HepG2 (cell line): ENCODE results near the gene SAPCD2. TPM values are rescaled to one million over a fixed set of nuclear protein-coding genes. Genes with fewer than 3 reads are reported as not detected.

ENCODE experiments used
- ATAC-seq: fragments of 200-7000 bp; cut with Tn5 transposase; 3 replicates; pipeline ENCODE4 v1.9.1; 2020; ENCODE audit warnings: mild to moderate bottlenecking, moderate library complexity
- BruUV-seq: library from RNA; stranded (reverse); fragments of 400-500 nt; replicated peaks from 2 replicates; lab custom pipeline; 2021; lab: Mats Ljungman, UMichigan
- CTCF ChIA-PET: fragments of 300-600 bp; formaldehyde crosslinking; extraction: SDS; loops from one replicate; lab custom pipeline; 2021; ENCODE audit warnings: low total read pairs, inconsistent platforms, low intra/inter-chr PET ratio; lab: Yijun Ruan, JAX
- POLR2A ChIA-PET: fragments of 350-600 bp; sonication (Branson Sonifier 250); formaldehyde crosslinking; loops from one replicate; lab custom pipeline; 2020; ENCODE audit warnings: antibody characterized with exemption, inconsistent platforms; lab: Yijun Ruan, JAX
- DNase-seq: peaks from one replicate; pipeline ENCODE4 v3.0.0-alpha.2; 2015; ENCODE audit warnings: low spot score
- FAIRE-seq: peaks from 3 replicates; lab custom pipeline; 2011; peaks lifted over from hg19 to GRCh38; lab: Jason Lieb, UNC
- H2AFZ ChIP-seq: one replicate; pipeline ENCODE4 v1.6.1; 2011; ENCODE audit warnings: low read length, inconsistent platforms
- H3K27ac ChIP-seq: fragments of 300-600 bp; 3 replicates; pipeline ENCODE4 v1.8.0; 2011; ENCODE audit warnings: mixed run types, mild to moderate bottlenecking, mixed read lengths, low read length, inconsistent platforms; ENCODE audit not compliant: insufficient read depth; ENCODE audit errors: extremely low read length
- H3K27me3 ChIP-seq, 2 experiments: fragments of 200-600 bp in 1 of 2; 2 replicates in 1 of 2; 3 replicates in 1 of 2; pipeline versions ENCODE4 v1.6.0 to v1.8.0; 2011; ENCODE audit warnings: low read length in 2 of 2, mild to moderate bottlenecking in 2 of 2, moderate library complexity in 2 of 2, inconsistent platforms in 1 of 2; ENCODE audit not compliant: insufficient read depth in 2 of 2, control insufficient read depth in 1 of 2
- H3K36me3 ChIP-seq, 2 experiments: fragments of 200-600 bp in 1 of 2; replicated peaks in 1 of 2; 2 replicates in 1 of 2; 3 replicates in 1 of 2; pipeline versions ENCODE4 v1.5.1 to v1.8.0; 2011; ENCODE audit warnings: low read length in 2 of 2, inconsistent platforms in 1 of 2; ENCODE audit not compliant: insufficient read depth in 2 of 2, control insufficient read depth in 1 of 2
- H3K4me1 ChIP-seq: 2 replicates; pipeline ENCODE4 v1.5.1; 2012; ENCODE audit warnings: low read length, inconsistent platforms; ENCODE audit not compliant: insufficient read depth
- H3K4me2 ChIP-seq: 2 replicates; pipeline ENCODE4 v1.6.0; 2011; ENCODE audit warnings: low read depth, low read length, inconsistent platforms
- H3K4me3 ChIP-seq, 3 experiments: fragments of 200-600 bp in 1 of 3; sonication (generic), shearing (Covaris generic) in 1 of 3; replicated peaks in 1 of 3; 2 replicates each; pipeline ENCODE4 v1.5.1; 2011 to 2016; ENCODE audit warnings: low read length in 3 of 3, inconsistent platforms in 2 of 3, low read depth in 2 of 3, mild to moderate bottlenecking in 2 of 3, control low read depth in 1 of 3, mixed read lengths in 1 of 3; ENCODE audit not compliant: insufficient read depth in 1 of 3
- H3K79me2 ChIP-seq: one replicate; pipeline ENCODE4 v1.6.1; 2011; ENCODE audit warnings: low read length, inconsistent platforms; ENCODE audit not compliant: insufficient read depth
- H3K9ac ChIP-seq: 2 replicates; pipeline ENCODE4 v1.6.0; 2011; ENCODE audit warnings: mild to moderate bottlenecking, low read depth, low read length, inconsistent platforms; ENCODE audit not compliant: insufficient read depth
- H3K9me3 ChIP-seq: 2 replicates; pipeline ENCODE4 v1.5.1; 2012; ENCODE audit warnings: mild to moderate bottlenecking, low read length
- H4K20me1 ChIP-seq: 2 replicates; pipeline ENCODE4 v1.6.0; 2011; ENCODE audit warnings: inconsistent platforms, mild to moderate bottlenecking, low read length, moderate library complexity; ENCODE audit not compliant: insufficient read depth
- CEBPG ChIP-seq: IDR thresholded peaks from 2 replicates; pipeline ENCODE4 v1.6.1; 2016
- FOXJ3 ChIP-seq: sonication (generic); formaldehyde crosslinking; IDR thresholded peaks from 2 replicates; pipeline ENCODE4 v1.4.0; 2020; ENCODE audit warnings: missing genetic modification reagents, mild to moderate bottlenecking, borderline replicate concordance
- GTF3A ChIP-seq: sonication (generic); formaldehyde crosslinking; conservative IDR thresholded peaks from 2 replicates; pipeline ENCODE4 v1.4.0; 2020; ENCODE audit warnings: mild to moderate bottlenecking, missing genetic modification reagents
- IRF1 ChIP-seq: sonication (generic); formaldehyde crosslinking; IDR thresholded peaks from 2 replicates; pipeline ENCODE4 v1.4.0; 2020; ENCODE audit warnings: low read depth, mild to moderate bottlenecking, missing genetic modification reagents
- MTERF4 ChIP-seq: sonication (generic); formaldehyde crosslinking; IDR thresholded peaks from 2 replicates; pipeline ENCODE4 v1.8.0; 2023; ENCODE audit warnings: mild to moderate bottlenecking, missing genetic modification reagents
- MTF2 ChIP-seq: sonication (generic); formaldehyde crosslinking; IDR thresholded peaks from 2 replicates; pipeline ENCODE4 v1.5.0; 2020; ENCODE audit warnings: missing genetic modification reagents, borderline replicate concordance
- MYC ChIP-seq: sonication (generic); formaldehyde crosslinking; IDR thresholded peaks from 2 replicates; pipeline ENCODE4 v1.9.0; 2021; ENCODE audit warnings: missing genetic modification reagents, borderline replicate concordance
- RBFOX2 ChIP-seq: fragments of 200-400 bp; formaldehyde crosslinking; IDR thresholded peaks from 2 replicates; pipeline ENCODE4 v1.6.1; 2017; ENCODE audit warnings: low read depth, mild to moderate bottlenecking, low read length
- REL ChIP-seq: sonication (generic); formaldehyde crosslinking; conservative IDR thresholded peaks from 2 replicates; pipeline ENCODE4 v1.8.0; 2022; ENCODE audit warnings: mild to moderate bottlenecking, missing genetic modification reagents, moderate library complexity
- SRSF4 ChIP-seq: fragments of 200-400 bp; formaldehyde crosslinking; IDR thresholded peaks from one replicate; pipeline ENCODE4 v1.6.1; 2018; ENCODE audit warnings: mild to moderate bottlenecking, low read depth, low read length, moderate library complexity; ENCODE audit not compliant: poor library complexity, severe bottlenecking
- SRSF9 ChIP-seq: fragments of 200-400 bp; formaldehyde crosslinking; IDR thresholded peaks from 2 replicates; pipeline ENCODE4 v1.6.1; 2018; ENCODE audit warnings: borderline replicate concordance, mild to moderate bottlenecking, low read depth, low read length; ENCODE audit not compliant: insufficient read depth, poor library complexity, severe bottlenecking
- TCF7L2 ChIP-seq: IDR thresholded peaks from 2 replicates; pipeline ENCODE4 v1.6.1; 2011; ENCODE audit warnings: mild to moderate bottlenecking, low read depth, low read length, moderate library complexity
- ZBTB37 ChIP-seq: sonication (generic); formaldehyde crosslinking; IDR thresholded peaks from 2 replicates; pipeline ENCODE4 v1.4.0; 2020; ENCODE audit warnings: mild to moderate bottlenecking, missing genetic modification reagents
- ZFP36 ChIP-seq: fragments of 150-350 bp; IDR thresholded peaks from 2 replicates; pipeline ENCODE4 v1.6.1; 2018; ENCODE audit warnings: borderline replicate concordance, low read length, low read depth; ENCODE audit not compliant: partially characterized antibody
- ZFYVE20 ChIP-seq: sonication (generic); formaldehyde crosslinking; IDR thresholded peaks from 2 replicates; pipeline ENCODE4 v1.8.0; 2023; ENCODE audit warnings: low read depth, mild to moderate bottlenecking, moderate library complexity, missing genetic modification reagents, borderline replicate concordance
- ZKSCAN1 ChIP-seq: fragments of 150-350 bp; IDR thresholded peaks from 2 replicates; pipeline ENCODE4 v1.6.1; 2014; ENCODE audit warnings: low read length
- ZNF460 ChIP-seq: sonication (generic); formaldehyde crosslinking; IDR thresholded peaks from 2 replicates; pipeline ENCODE4 v1.5.1; 2020; ENCODE audit warnings: missing genetic modification reagents, mild to moderate bottlenecking, borderline replicate concordance
- ZNF546 ChIP-seq: sonication (generic); formaldehyde crosslinking; conservative IDR thresholded peaks from 2 replicates; pipeline ENCODE4 v1.8.1; 2023; ENCODE audit warnings: mild to moderate bottlenecking, missing genetic modification reagents
- ZNF703 ChIP-seq: sonication (generic); formaldehyde crosslinking; IDR thresholded peaks from 2 replicates; pipeline ENCODE4 v1.5.1; 2020; ENCODE audit warnings: missing genetic modification reagents, mild to moderate bottlenecking, moderate library complexity, borderline replicate concordance
- ZNF749 ChIP-seq: sonication (generic); formaldehyde crosslinking; IDR thresholded peaks from 2 replicates; pipeline ENCODE4 v1.8.0; 2022; ENCODE audit warnings: mild to moderate bottlenecking, missing genetic modification reagents, moderate library complexity, borderline replicate concordance
- ZNF776 ChIP-seq: sonication (generic); formaldehyde crosslinking; IDR thresholded peaks from 2 replicates; pipeline ENCODE4 v1.4.0; 2020; ENCODE audit warnings: mild to moderate bottlenecking, missing genetic modification reagents
- WGBS: methylation state at CpG from one replicate; pipeline ENCODE4 v1.1.6; 2017; ENCODE audit warnings: low lambda C conversion rate; 5-methylcytosine and 5-hydroxymethylcytosine counted together
- in situ Hi-C: cut with HindIII; loops from 2 replicates; pipeline ENCODE4 v1.10.0; 2017; ENCODE audit warnings: low pct_unique_long_range_greater_than_20kb; ENCODE audit not compliant: extremely low pct_ligation_motif_present
- intact Hi-C: fragments of 100-400 bp; cut with micrococcal nuclease; formaldehyde crosslinking; loops from one replicate; pipeline ENCODE4 v1.10.0; 2022; ENCODE audit not compliant: unreplicated experiment
- polyA plus RNA-seq, 8 experiments: library from polyadenylated mRNA; depleted of rRNA in 3 of 8; stranded (reverse) in 7 of 8; unstranded in 1 of 8; fragments of >200 nt; fragmentation: Illumina TruSeq in 4 of 8; extraction: Trizol in 4 of 8; gene quantifications; 2 replicates each; pipeline versions ENCODE4 v1.2.1 to v1.2.3, GENCODE V29; 2011 to 2016; ENCODE audit warnings: low read depth in 4 of 8, missing spikeins in 1 of 8, mixed read lengths in 1 of 8; ENCODE audit not compliant: insufficient read depth in 1 of 8
- total RNA-seq, 5 experiments: library from RNA; depleted of rRNA; stranded (reverse); fragments of >200 nt; fragmentation: Illumina TruSeq; extraction: Trizol; gene quantifications; 2 replicates each; pipeline ENCODE4 v1.2.3, GENCODE V29; 2016; ENCODE audit warnings: low read depth in 1 of 5

Gene SAPCD2
- total and polyA plus RNA-seq, 2 of the 13 experiments (the other 11 are each of a cell fraction or from before 2014, with no cell fraction given): 21.9 to 42.8 TPM

- H3K36me3 ChIP-seq: peaks cover 3 to 16% of the 10 kb centered on the region in 2 experiments; a peak in 2 of 5 replicates
- H3K79me2 ChIP-seq: peaks cover under 1% of the 10 kb centered on the region
- in situ Hi-C loops (no loop called here), intact Hi-C loops (no loop called here)
- ATAC-seq (no peak), FAIRE-seq (no peak), DNase-seq (no peak)
- H3K4me3 ChIP-seq: no peak overlapping the region
- ChIA-PET POLR2A (interaction anchor here (1.0 to 1.1 kb wide), 3 partner anchors 8 to 23 kb away, joined by 3 to 15 read pairs (median 6); partner anchors contain the start of genes ENTPD2 and MAN1B1), CTCF (interaction anchor here (1.0 to 1.3 kb wide), 3 partner anchors 10 to 17 kb away, joined by 3 to 16 read pairs (median 11); partner anchors contain the start of genes ENTPD2 and NPDC1)
- H3K27me3 ChIP-seq: no peaks in the 10 kb centered on the region
- 0 out of 2 replicates have a peak, but pooled peaks cover 3% of the 10 kb centered on the region for H4K20me1 ChIP-seq
- no peak overlapping the region for H3K27ac ChIP-seq
- peaks cover 25% of the 10 kb centered on the region for H3K4me1 ChIP-seq
- H2AFZ ChIP-seq: no peak overlapping the region
- H3K9ac ChIP-seq: no peak overlapping the region
- no peaks in the 10 kb centered on the region for H3K9me3 ChIP-seq
- WGBS: 96% methylated on average over 9 of the region's 26 CpGs
- H3K4me2 ChIP-seq: no peak overlapping the region
- no TSS peak for BruUV-seq
- TF ChIP-seq MTF2 (no peak), SRSF9 (no peak), MYC (CRISPR knock-in tag) (no peak), GTF3A (CRISPR knock-in tag) (no peak), CEBPG (CRISPR knock-in tag) (no peak), ZNF749 (CRISPR knock-in tag) (no peak), RBFOX2 (peak; percentile 47; the same call in 1 of the 2 replicates), IRF1 (CRISPR knock-in tag) (no peak), ZFYVE20 (no peak), ZKSCAN1 (no peak), ZBTB37 (CRISPR knock-in tag) (no peak), TCF7L2 (no peak), FOXJ3 (CRISPR knock-in tag) (no peak), ZFP36 (no peak), SRSF4 (no peak), MTERF4 (CRISPR knock-in tag) (no peak), ZNF776 (CRISPR knock-in tag) (0 out of 2 replicates have a peak, but pooled peaks have one; percentile 1), ZNF546 (CRISPR knock-in tag) (0 out of 2 replicates have a peak, but pooled peaks have one; percentile 53), ZNF703 (no peak), ZNF460 (CRISPR knock-in tag) (no peak), REL (CRISPR knock-in tag) (no peak)
Measured at GRCh38 chr9:137063311-137064026, 6.9 kb downstream of the SAPCD2 start.
